ENCODE results near the gene CCDC18.
A peak's percentile ranks its signal among the peaks of the same experiment; 100 is the strongest.
"Not testable (repeated sequence)": the region's sequence is repeated elsewhere in the genome, so short reads cannot be mapped to it uniquely, and the experiment has no call there.

The CCDC18 gene

GRCh38 chr1:93237021-93237420, 56.5 kb downstream of the CCDC18 start:
- no peak for DNase-seq (ENCODE audit: low spot score)

GRCh38 chr1:93238425-93238824, 57.9 kb downstream of the CCDC18 start:
- DNase-seq (ENCODE audit: low spot score): no peak

- DNase-seq (ENCODE audit: low spot score): no peak
Measured at GRCh38 chr1:93239863-93240262, 59.3 kb downstream of the CCDC18 start.

GRCh38 chr1:93243233-93243632, 62.7 kb downstream of the CCDC18 start:
- not testable (repeated sequence) for DNase-seq (ENCODE audit: low spot score)

- DNase-seq (ENCODE audit: low spot score): no peak
Measured at GRCh38 chr1:93244298-93245069, 64.0 kb downstream of the CCDC18 start.

GRCh38 chr1:93251966-93252365, 71.4 kb downstream of the CCDC18 start:
- DNase-seq (ENCODE audit: low spot score): no peak

- DNase-seq (ENCODE audit: low spot score): no peak
Measured at GRCh38 chr1:93252598-93252997, 72.1 kb downstream of the CCDC18 start.

GRCh38 chr1:93253516-93253915, 73.0 kb downstream of the CCDC18 start:
- DNase-seq (ENCODE audit: low spot score): no peak

- DNase-seq (ENCODE audit: low spot score): peak; percentile 56
Measured at GRCh38 chr1:93255222-93256079, 74.9 kb downstream of the CCDC18 start.

- no peak for DNase-seq (ENCODE audit: low spot score)
Measured at GRCh38 chr1:93256433-93256832, 75.9 kb downstream of the CCDC18 start.

- DNase-seq (ENCODE audit: low spot score): no peak
Measured at GRCh38 chr1:93257889-93258288, 77.4 kb downstream of the CCDC18 start.

GRCh38 chr1:93260726-93261125, 80.2 kb downstream of the CCDC18 start:
- DNase-seq (ENCODE audit: low spot score): not testable (repeated sequence)

- no peak for DNase-seq (ENCODE audit: low spot score)
Measured at GRCh38 chr1:93262645-93263044, 82.1 kb downstream of the CCDC18 start.

- DNase-seq (ENCODE audit: low spot score): not testable (repeated sequence)
Measured at GRCh38 chr1:93268888-93269287, 88.4 kb downstream of the CCDC18 start.

- not testable (repeated sequence) for DNase-seq (ENCODE audit: low spot score)
Measured at GRCh38 chr1:93275262-93275633, 94.7 kb downstream of the CCDC18 start.

- DNase-seq (ENCODE audit: low spot score): no peak
Measured at GRCh38 chr1:93275634-93276295, 95.2 kb downstream of the CCDC18 start.

- DNase-seq (ENCODE audit: low spot score): not testable (repeated sequence)
Measured at GRCh38 chr1:93277530-93277929, 97.0 kb downstream of the CCDC18 start.

- DNase-seq (ENCODE audit: low spot score): no peak
Measured at GRCh38 chr1:93283496-93283895, 103.0 kb downstream of the CCDC18 start.

GRCh38 chr1:93288558-93288957, 108.0 kb downstream of the CCDC18 start:
- peak; percentile 5 for DNase-seq (ENCODE audit: low spot score)

GRCh38 chr1:93296555-93297154, 116.1 kb downstream of the CCDC18 start:
- DNase-seq (ENCODE audit: low spot score): no peak

GRCh38 chr1:93301131-93301530, 120.6 kb downstream of the CCDC18 start:
- DNase-seq (ENCODE audit: low spot score): no peak

GRCh38 chr1:93302078-93302477, 121.6 kb downstream of the CCDC18 start:
- DNase-seq (ENCODE audit: low spot score): no peak

Measured in GM03348 (cell line).